CD4-positive, alpha-beta T cell treated with Interferon alpha-2 for 1 hour (primary cell): ENCODE results near the gene SFPQ.

ENCODE experiments used
- DNase-seq, 2 donors: peaks; one replicate each; pipeline ENCODE4 v3.0.0-alpha.2; 2020 to 2022

Gene SFPQ

GRCh38 chr1:35136780-35137179, 56.2 kb downstream of the SFPQ start:
- no peak for DNase-seq
